ENCODE results near the gene SULT1C3. TPM values are rescaled to one million over a fixed set of nuclear protein-coding genes. Genes with fewer than 3 reads are reported as not detected.

SULT1C3 gene
- total and polyA plus RNA-seq, 2 donors (not counting 1 experiment from before 2014, with no cell fraction given), result not detected

DNA sequence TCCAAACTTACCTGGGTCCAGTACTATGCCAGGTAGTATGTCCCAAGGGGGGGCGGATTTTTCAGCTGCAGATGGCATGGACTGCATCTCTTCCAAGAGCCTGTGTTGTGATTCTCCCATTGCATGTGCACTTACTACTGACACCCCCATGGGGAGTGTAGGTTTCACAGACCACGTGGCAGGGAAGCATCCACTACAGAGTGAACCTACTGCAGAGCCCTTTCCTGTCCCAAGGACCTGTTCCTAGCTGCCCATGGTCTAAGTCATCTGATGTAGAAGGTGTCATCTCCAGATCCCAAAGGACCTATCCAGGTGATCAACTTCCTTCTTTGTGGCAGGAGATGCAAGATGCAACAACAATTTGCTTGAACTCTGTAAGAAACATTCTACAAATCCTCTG, 9.9 kb upstream of the SULT1C3 start:
- Histone ChIP-seq H3K36me3 (replicated peaks in 1 of 2; ENCODE audit: control extremely low read depth in 1 of 2, control insufficient read depth in 1 of 2, extremely low read depth in 1 of 2, insufficient read depth in 2 of 2, low read length in 1 of 2) (no peaks in the 10 kb centered on the region), H3K27ac (ENCODE audit: low read length in 2 of 2) (no peak overlapping the region), H3K4me2 (replicated peaks; ENCODE audit: low read depth, low read length, poor library complexity, severe bottlenecking) (no peak overlapping the region), H3K4me3 (ENCODE audit: control extremely low read depth in 1 of 5, extremely low read depth in 1 of 5, insufficient read depth in 1 of 5, low read depth in 2 of 5, low read length in 4 of 5) (no peak overlapping the region), H2AFZ (ENCODE audit: insufficient read depth, low read depth, low read length, poor library complexity, severe bottlenecking) (no peak overlapping the region), H3K79me2 (ENCODE audit: control insufficient read depth, insufficient read depth, low read length) (no peaks in the 10 kb centered on the region), H3K4me1 (ENCODE audit: control insufficient read depth in 2 of 2, insufficient read depth in 2 of 2, low read length in 2 of 2) (no peaks in the 10 kb centered on the region), H4K20me1 (ENCODE audit: control insufficient read depth, insufficient read depth, low read length, poor library complexity, severe bottlenecking) (no peaks in the 10 kb centered on the region), H3K9ac (ENCODE audit: low read length) (no peak overlapping the region), H3K9me3 (ENCODE audit: control extremely low read depth in 1 of 3, control insufficient read depth in 2 of 3, insufficient read depth in 1 of 3, low read length in 2 of 3) (no peaks in the 10 kb centered on the region), H3K27me3 (replicated peaks in 1 of 4; ENCODE audit: control extremely low read depth in 1 of 4, control insufficient read depth in 3 of 4, insufficient read depth in 4 of 4, low read length in 3 of 4) (no peaks in the 10 kb centered on the region)
- CTCF ChIA-PET, result no interaction called here
- H3K4me3 Mint-ChIP-seq, result no peak overlapping the region
- POLR2A ChIA-PET, result no interaction called here
- TF ChIP-seq, protein P1, sequence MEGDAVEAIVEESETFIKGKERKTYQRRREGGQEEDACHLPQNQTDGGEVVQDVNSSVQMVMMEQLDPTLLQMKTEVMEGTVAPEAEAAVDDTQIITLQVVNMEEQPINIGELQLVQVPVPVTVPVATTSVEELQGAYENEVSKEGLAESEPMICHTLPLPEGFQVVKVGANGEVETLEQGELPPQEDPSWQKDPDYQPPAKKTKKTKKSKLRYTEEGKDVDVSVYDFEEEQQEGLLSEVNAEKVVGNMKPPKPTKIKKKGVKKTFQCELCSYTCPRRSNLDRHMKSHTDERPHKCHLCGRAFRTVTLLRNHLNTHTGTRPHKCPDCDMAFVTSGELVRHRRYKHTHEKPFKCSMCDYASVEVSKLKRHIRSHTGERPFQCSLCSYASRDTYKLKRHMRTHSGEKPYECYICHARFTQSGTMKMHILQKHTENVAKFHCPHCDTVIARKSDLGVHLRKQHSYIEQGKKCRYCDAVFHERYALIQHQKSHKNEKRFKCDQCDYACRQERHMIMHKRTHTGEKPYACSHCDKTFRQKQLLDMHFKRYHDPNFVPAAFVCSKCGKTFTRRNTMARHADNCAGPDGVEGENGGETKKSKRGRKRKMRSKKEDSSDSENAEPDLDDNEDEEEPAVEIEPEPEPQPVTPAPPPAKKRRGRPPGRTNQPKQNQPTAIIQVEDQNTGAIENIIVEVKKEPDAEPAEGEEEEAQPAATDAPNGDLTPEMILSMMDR (IDR thresholded peaks at IDR 0.05), result no peak
- no peak for TF ChIP-seq EZH2 (IDR thresholded peaks at IDR 0.05; ENCODE audit: borderline replicate concordance, insufficient read depth, low read depth, low read length, poor library complexity, severe bottlenecking)
- 80% methylated on average over 1 of the region's 2 CpGs for WGBS (ENCODE audit: insufficient coverage)
- DNase-seq, result no peak
- H3K27ac Mint-ChIP-seq, result no peak overlapping the region
- no peaks in the 10 kb centered on the region for H3K4me1 Mint-ChIP-seq
- H3K9me3 Mint-ChIP-seq (ENCODE audit: insufficient read depth), result no peaks in the 10 kb centered on the region
- no peak for ATAC-seq (ENCODE audit: low read depth)
- intact Hi-C loops (cut with micrococcal nuclease), result no loop called here
- peaks cover 8% of the 10 kb centered on the region for H3K27me3 Mint-ChIP-seq

DNA sequence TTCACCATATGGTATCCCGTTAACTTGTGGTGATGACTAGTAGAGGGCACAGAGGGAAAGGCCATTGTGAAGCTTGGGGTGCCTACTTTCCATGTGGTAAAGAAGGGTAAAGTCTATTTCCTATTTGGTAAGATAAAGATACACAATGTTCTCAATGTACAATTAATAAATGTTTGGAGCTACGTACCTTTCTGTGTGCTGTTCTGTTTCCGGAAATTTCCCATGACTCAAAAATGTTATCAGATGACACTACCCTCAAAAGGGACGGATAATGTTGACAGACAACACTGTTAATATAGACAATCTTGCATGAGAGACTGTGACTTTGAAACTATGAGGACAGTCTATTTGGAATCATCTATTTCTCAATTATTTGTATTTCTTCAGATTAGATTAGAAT, 4.2 kb upstream of the SULT1C3 start:
- Mint-ChIP-seq H3K27ac (no peak overlapping the region), H3K9me3 (ENCODE audit: insufficient read depth) (peaks cover 6% of the 10 kb centered on the region), H3K27me3 (peaks cover 8% of the 10 kb centered on the region), H3K4me3 (no peak overlapping the region), H3K4me1 (no peaks in the 10 kb centered on the region)
- H3K27ac ChIP-seq (ENCODE audit: low read length in 2 of 2), result no peak overlapping the region
- H3K4me3 ChIP-seq (ENCODE audit: control extremely low read depth in 1 of 5, extremely low read depth in 1 of 5, insufficient read depth in 1 of 5, low read depth in 2 of 5, low read length in 4 of 5), result no peak overlapping the region
- intact Hi-C loops (cut with micrococcal nuclease), result no loop called here
- no peak overlapping the region for H3K4me2 ChIP-seq (replicated peaks; ENCODE audit: low read depth, low read length, poor library complexity, severe bottlenecking)
- TF ChIP-seq, protein P1 (IDR thresholded peaks at IDR 0.05), result no peak
- TF ChIP-seq EZH2 (IDR thresholded peaks at IDR 0.05; ENCODE audit: borderline replicate concordance, insufficient read depth, low read depth, low read length, poor library complexity, severe bottlenecking), result no peak
- H3K79me2 ChIP-seq (ENCODE audit: control insufficient read depth, insufficient read depth, low read length), result no peaks in the 10 kb centered on the region
- H3K4me1 ChIP-seq (ENCODE audit: control insufficient read depth in 2 of 2, insufficient read depth in 2 of 2, low read length in 2 of 2), result no peaks in the 10 kb centered on the region
- H3K36me3 ChIP-seq (replicated peaks in 1 of 2; ENCODE audit: control extremely low read depth in 1 of 2, control insufficient read depth in 1 of 2, extremely low read depth in 1 of 2, insufficient read depth in 2 of 2, low read length in 1 of 2), result no peaks in the 10 kb centered on the region
- no peak overlapping the region for H2AFZ ChIP-seq (ENCODE audit: insufficient read depth, low read depth, low read length, poor library complexity, severe bottlenecking)
- WGBS (ENCODE audit: insufficient coverage), result no CpG with 5 or more reads among the region's 4 CpGs
- ChIA-PET CTCF (no interaction called here), POLR2A (no interaction called here)
- H3K27me3 ChIP-seq (replicated peaks in 1 of 4; ENCODE audit: control extremely low read depth in 1 of 4, control insufficient read depth in 3 of 4, insufficient read depth in 4 of 4, low read length in 3 of 4), result no peaks in the 10 kb centered on the region
- no peaks in the 10 kb centered on the region for H4K20me1 ChIP-seq (ENCODE audit: control insufficient read depth, insufficient read depth, low read length, poor library complexity, severe bottlenecking)
- ATAC-seq (ENCODE audit: low read depth), result no peak
- H3K9ac ChIP-seq (ENCODE audit: low read length), result no peak overlapping the region
- DNase-seq, result no peak
- H3K9me3 ChIP-seq (ENCODE audit: control extremely low read depth in 1 of 3, control insufficient read depth in 2 of 3, insufficient read depth in 1 of 3, low read length in 2 of 3), result peaks cover 0 to 4% (median 3%) of the 10 kb centered on the region in 3 donors
